HCT116 (cell line): Measurements from ENCODE around the gene ZNF384. TPM values are rescaled to one million over a fixed set of nuclear protein-coding genes. Genes with fewer than 3 reads are reported as not detected.

Experiments
- ATAC-seq: fragments of 200-7000 bp; cut with Tn5 transposase; 2 replicates; pipeline ENCODE4 v1.9.1; 2020; ENCODE audit warnings: mild to moderate bottlenecking, moderate library complexity
- BruUV-seq: library from RNA; stranded (reverse); fragments of 400-500 nt; replicated peaks from 2 replicates; lab custom pipeline; 2021; lab: Mats Ljungman, UMichigan
- CTCF ChIA-PET: fragments of 300-600 bp; sonication (Branson Sonifier 250); formaldehyde crosslinking; loops from one replicate; lab custom pipeline; 2021; ENCODE audit warnings: antibody characterized with exemption; lab: Charles Lee
- POLR2A ChIA-PET: fragments of 300-600, 350-600 bp; sonication (Branson Sonifier 250); formaldehyde crosslinking; loops from one replicate; lab custom pipeline; 2021; ENCODE audit warnings: antibody characterized with exemption; lab: Charles Lee
- RAD21 ChIA-PET, 2 experiments: fragments of 300-600 bp; sonication (Branson Sonifier 250); formaldehyde crosslinking; loops; one replicate each; lab custom pipeline; 2023; ENCODE audit warnings: low total read pairs in 2 of 2; ENCODE audit not compliant: uncharacterized antibody in 2 of 2, unreplicated experiment in 2 of 2, low non-redundant PET in 1 of 2; lab: Charles Lee
- DNase-seq: peaks from one replicate; pipeline ENCODE4 v3.0.0-alpha.2; 2010; ENCODE audit warnings: low read depth, low spot score
- H2AFZ ChIP-seq: fragments of 200-600 bp; shearing (Covaris generic), sonication (generic); 2 replicates; pipeline ENCODE4 v1.6.1; 2017; ENCODE audit warnings: low read depth, mixed run types, mixed read lengths, antibody characterized with exemption, low read length; ENCODE audit not compliant: poor library complexity, severe bottlenecking
- H3K27ac ChIP-seq: 2 replicates; pipeline ENCODE4 v1.5.1; 2012; ENCODE audit warnings: low read depth, low read length
- H3K27me3 ChIP-seq: fragments of 200-600 bp; sonication (generic); 2 replicates; pipeline ENCODE4 v1.6.1; 2016; ENCODE audit warnings: mixed run types, low read length, mixed read lengths; ENCODE audit not compliant: insufficient read depth
- H3K36me3 ChIP-seq, 2 experiments: fragments of 200-500 bp in 1 of 2; fragments of 200-600 bp in 1 of 2; sonication (Bioruptor generic) in 1 of 2; sonication (generic) in 1 of 2; 2 replicates each; pipeline versions ENCODE4 v1.5.1 to v1.6.1; 2014 to 2016; ENCODE audit warnings: low read length in 2 of 2, inconsistent platforms in 1 of 2, mixed read lengths in 1 of 2, mixed run types in 1 of 2; ENCODE audit not compliant: insufficient read depth in 2 of 2, control insufficient read depth in 1 of 2
- H3K4me1 ChIP-seq, 2 experiments: fragments of 200-600 bp in 1 of 2; sonication (generic) in 1 of 2; 2 replicates each; pipeline versions ENCODE4 v1.5.1 to v1.6.1; 2012 to 2017; ENCODE audit warnings: low read length in 2 of 2, inconsistent platforms in 1 of 2, mild to moderate bottlenecking in 1 of 2, mixed read lengths in 1 of 2, mixed run types in 1 of 2, moderate library complexity in 1 of 2; ENCODE audit not compliant: insufficient read depth in 2 of 2, control insufficient read depth in 1 of 2
- H3K4me2 ChIP-seq: fragments of 200-600 bp; sonication (generic); 2 replicates; pipeline ENCODE4 v1.6.1; 2017; ENCODE audit warnings: mixed run types, low read length, mixed read lengths
- H3K4me3 ChIP-seq, 2 experiments: fragments of 200-600 bp in 1 of 2; sonication (generic) in 1 of 2; replicated peaks in 1 of 2; 2 replicates each; pipeline ENCODE4 v1.5.1; 2011 to 2016; ENCODE audit warnings: low read length in 2 of 2, control low read depth in 1 of 2, low read depth in 1 of 2, mild to moderate bottlenecking in 1 of 2, mixed read lengths in 1 of 2, mixed run types in 1 of 2
- H3K79me2 ChIP-seq: fragments of 200-600 bp; sonication (generic); 2 replicates; pipeline ENCODE4 v1.6.1; 2017; ENCODE audit warnings: mild to moderate bottlenecking, mixed run types, low read length, moderate library complexity, mixed read lengths; ENCODE audit not compliant: insufficient read depth
- H3K9ac ChIP-seq: fragments of 200-600 bp; sonication (generic); 2 replicates; pipeline ENCODE4 v1.6.1; 2016; ENCODE audit warnings: low read length, mixed read lengths
- H3K9me2 ChIP-seq: fragments of 200-600 bp; sonication (generic), shearing (Covaris generic); 2 replicates; pipeline ENCODE4 v1.6.1; 2017; ENCODE audit warnings: mixed run types, mild to moderate bottlenecking, moderate library complexity; ENCODE audit not compliant: insufficient read depth
- H3K9me3 ChIP-seq, 2 experiments: fragments of 200-500 bp in 1 of 2; fragments of 200-600 bp in 1 of 2; sonication (Bioruptor generic) in 1 of 2; sonication (generic) in 1 of 2; 2 replicates each; pipeline ENCODE4 v1.6.1; 2014 to 2017; ENCODE audit warnings: low read length in 2 of 2, mixed read lengths in 2 of 2, inconsistent platforms in 1 of 2, low read depth in 1 of 2, mild to moderate bottlenecking in 1 of 2, mixed run types in 1 of 2, moderate library complexity in 1 of 2; ENCODE audit not compliant: control insufficient read depth in 1 of 2, insufficient read depth in 1 of 2
- H4K20me1 ChIP-seq: fragments of 200-600 bp; sonication (generic), shearing (Covaris generic); 2 replicates; pipeline ENCODE4 v1.6.1; 2017; ENCODE audit warnings: mixed run types, mild to moderate bottlenecking, moderate library complexity; ENCODE audit not compliant: insufficient read depth
- ELF1 ChIP-seq: IDR thresholded peaks from 2 replicates; pipeline ENCODE4 v1.6.1; 2012; ENCODE audit warnings: low read depth, borderline replicate concordance
- JUND ChIP-seq: IDR thresholded peaks from 2 replicates; pipeline ENCODE4 v1.6.1; 2012
- POLR2A ChIP-seq: IDR thresholded peaks from 2 replicates; pipeline ENCODE4 v1.7.0; 2011; ENCODE audit warnings: borderline replicate concordance; ENCODE audit not compliant: insufficient read depth, insufficient read length; ENCODE audit errors: extremely low read depth
- POLR2AphosphoS5 ChIP-seq: IDR thresholded peaks from 2 replicates; pipeline ENCODE4 v1.6.1; 2011; ENCODE audit warnings: mild to moderate bottlenecking, low read depth, low read length, moderate library complexity
- intact Hi-C: fragments of 100-400 bp; cut with micrococcal nuclease; formaldehyde crosslinking; loops from 2 replicates; pipeline ENCODE4 v1.10.0; 2022
- total RNA-seq: library from RNA; stranded (reverse); gene quantifications from one replicate; pipeline ENCODE4 v1.2.1, GENCODE V29; 2021; ENCODE audit not compliant: unreplicated experiment
- TF ChIP-seq, protein P1 (sequence below): IDR thresholded peaks from 2 replicates; pipeline ENCODE4 v1.6.1; 2011; ENCODE audit warnings: mild to moderate bottlenecking, low read length, moderate library complexity; ENCODE audit not compliant: insufficient replicate concordance; ENCODE audit errors: extremely low read depth

Gene ZNF384
- total RNA-seq, 1 experiment from 2014 or later: 73.4 TPM

DNA sequence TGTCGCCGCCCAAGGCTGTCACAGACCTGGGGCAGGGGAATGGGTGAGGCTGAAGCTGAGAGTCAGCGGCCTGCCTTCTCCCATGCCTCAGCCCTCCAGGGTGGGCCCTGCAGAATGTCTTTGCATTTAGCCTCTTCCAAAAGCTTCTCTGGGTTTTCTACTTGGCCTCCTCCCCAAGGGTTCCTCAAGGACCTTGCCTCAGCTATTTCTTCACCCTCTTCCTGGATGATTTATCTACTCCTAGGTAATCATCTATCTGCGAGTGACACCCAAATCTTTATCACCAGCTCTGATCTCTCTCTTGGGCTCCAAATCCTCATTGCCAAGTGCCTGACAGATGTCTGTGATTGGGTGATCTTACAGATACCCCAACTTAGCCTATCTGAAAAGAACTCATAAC, 48.7 kb downstream of the ZNF384 start:
- Histone ChIP-seq H3K27ac (no peak overlapping the region), H3K79me2 (no peaks in the 10 kb centered on the region), H3K36me3 (no peaks in the 10 kb centered on the region), H3K4me1 (peaks cover 8 to 14% of the 10 kb centered on the region in 2 experiments), H3K4me3 (no peak overlapping the region), H3K9me2 (no peaks in the 10 kb centered on the region), H3K4me2 (no peak overlapping the region), H2AFZ (no peak overlapping the region), H3K9me3 (peaks cover 0 to 10% of the 10 kb centered on the region in 2 experiments; a peak in 1 of 4 replicates), H3K27me3 (peaks cover 6% of the 10 kb centered on the region; the same call in 1 of the 2 replicates), H3K9ac (no peak overlapping the region), H4K20me1 (no peaks in the 10 kb centered on the region)
- DNase-seq (no peak), ATAC-seq (no peak)
- ChIA-PET POLR2A (interaction anchor here (0.6 kb wide), 1 partner anchor 49 kb away, joined by 3 read pairs; the partner anchor contains the start of gene ZNF384), RAD21 (no interaction called here), CTCF (no interaction called here)
- intact Hi-C loops: no loop called here
- BruUV-seq: no TSS peak
- no peak for TF ChIP-seq POLR2A
- no peak for TF ChIP-seq ELF1
- no peak for TF ChIP-seq POLR2AphosphoS5
- TF ChIP-seq, protein P1, sequence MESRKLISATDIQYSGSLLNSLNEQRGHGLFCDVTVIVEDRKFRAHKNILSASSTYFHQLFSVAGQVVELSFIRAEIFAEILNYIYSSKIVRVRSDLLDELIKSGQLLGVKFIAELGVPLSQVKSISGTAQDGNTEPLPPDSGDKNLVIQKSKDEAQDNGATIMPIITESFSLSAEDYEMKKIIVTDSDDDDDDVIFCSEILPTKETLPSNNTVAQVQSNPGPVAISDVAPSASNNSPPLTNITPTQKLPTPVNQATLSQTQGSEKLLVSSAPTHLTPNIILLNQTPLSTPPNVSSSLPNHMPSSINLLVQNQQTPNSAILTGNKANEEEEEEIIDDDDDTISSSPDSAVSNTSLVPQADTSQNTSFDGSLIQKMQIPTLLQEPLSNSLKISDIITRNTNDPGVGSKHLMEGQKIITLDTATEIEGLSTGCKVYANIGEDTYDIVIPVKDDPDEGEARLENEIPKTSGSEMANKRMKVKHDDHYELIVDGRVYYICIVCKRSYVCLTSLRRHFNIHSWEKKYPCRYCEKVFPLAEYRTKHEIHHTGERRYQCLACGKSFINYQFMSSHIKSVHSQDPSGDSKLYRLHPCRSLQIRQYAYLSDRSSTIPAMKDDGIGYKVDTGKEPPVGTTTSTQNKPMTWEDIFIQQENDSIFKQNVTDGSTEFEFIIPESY: no peak

DNA sequence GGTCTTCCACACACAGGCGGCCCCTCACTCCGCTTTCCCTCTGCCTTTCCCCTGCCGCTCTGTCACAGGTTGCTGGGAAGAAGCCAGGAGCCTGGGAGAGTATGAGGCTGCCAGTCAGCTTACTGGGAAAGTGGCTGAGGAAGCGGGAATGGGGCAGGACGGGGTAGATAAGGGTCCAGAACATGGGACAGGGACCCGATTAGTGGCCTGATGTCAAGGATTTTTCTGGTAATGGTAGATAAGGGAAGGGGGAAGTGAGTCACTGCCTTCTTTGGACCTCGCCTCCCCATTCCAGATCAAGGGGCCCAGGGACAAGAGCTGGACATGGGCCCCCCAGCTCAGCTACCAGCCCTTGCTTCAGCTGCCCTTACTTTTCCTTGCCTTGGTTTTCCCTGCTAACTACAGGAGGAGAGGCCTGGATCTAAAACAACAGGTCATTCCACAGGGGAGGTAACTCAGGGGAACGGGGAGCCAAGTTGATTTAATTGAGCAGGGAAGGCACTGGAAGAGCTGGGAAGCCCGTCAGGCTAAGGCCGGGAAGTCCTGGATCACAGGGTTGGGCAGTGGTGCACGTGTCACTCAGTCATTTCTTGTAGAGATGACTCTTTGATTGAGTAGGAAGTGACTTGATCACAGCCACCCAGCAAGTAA, 49.9 kb downstream of the ZNF384 start:
- CTCF ChIA-PET: no interaction called here
- no peaks in the 10 kb centered on the region for H4K20me1 ChIP-seq
- no peak overlapping the region for H3K9ac ChIP-seq
- H3K4me2 ChIP-seq: no peak overlapping the region
- peaks cover 11 to 20% of the 10 kb centered on the region in 2 experiments for H3K4me1 ChIP-seq
- H2AFZ ChIP-seq: no peak overlapping the region
- no peak for ATAC-seq
- H3K79me2 ChIP-seq: no peaks in the 10 kb centered on the region
- no peak for DNase-seq
- H3K36me3 ChIP-seq: no peaks in the 10 kb centered on the region
- no TSS peak for BruUV-seq
- intact Hi-C loops: no loop called here
- POLR2A ChIA-PET: no interaction called here
- TF ChIP-seq JUND: no peak
- peaks cover 0 to 5% of the 10 kb centered on the region in 2 experiments; a peak in 1 of 4 replicates for H3K9me3 ChIP-seq
- H3K9me2 ChIP-seq: no peaks in the 10 kb centered on the region
- no peak overlapping the region for H3K4me3 ChIP-seq
- RAD21 ChIA-PET: no interaction called here
- H3K27ac ChIP-seq: no peak overlapping the region
- H3K27me3 ChIP-seq: peaks cover 6% of the 10 kb centered on the region; the same call in 1 of the 2 replicates
